ENCODE results near the gene LRRC57. TPM values are rescaled to one million over a fixed set of nuclear protein-coding genes. Genes with fewer than 3 reads are reported as not detected.

Gene LRRC57
- total RNA-seq, 2 donors from 2014 or later, result 13.9 to 15.3 TPM

DNA sequence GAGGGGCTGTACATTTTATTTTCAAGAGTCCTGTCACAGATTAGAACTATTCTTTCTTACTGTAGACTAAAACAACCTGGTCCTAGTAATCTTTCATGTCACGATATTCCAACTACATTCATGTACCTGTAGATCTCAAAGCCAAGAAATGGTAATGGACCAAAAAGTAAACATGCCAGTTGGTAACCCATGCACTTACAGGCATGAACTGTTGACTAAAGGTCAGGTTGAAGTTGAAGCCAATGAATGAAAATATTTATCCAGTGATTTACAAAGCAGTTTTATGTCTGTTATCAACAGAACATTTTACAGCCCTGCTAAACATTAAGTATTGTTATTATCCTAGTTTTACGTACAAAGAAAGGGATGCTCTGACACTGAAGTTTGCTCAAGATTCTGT lies 25.3 kb downstream of the LRRC57 start:
- TF ChIP-seq, protein P1, sequence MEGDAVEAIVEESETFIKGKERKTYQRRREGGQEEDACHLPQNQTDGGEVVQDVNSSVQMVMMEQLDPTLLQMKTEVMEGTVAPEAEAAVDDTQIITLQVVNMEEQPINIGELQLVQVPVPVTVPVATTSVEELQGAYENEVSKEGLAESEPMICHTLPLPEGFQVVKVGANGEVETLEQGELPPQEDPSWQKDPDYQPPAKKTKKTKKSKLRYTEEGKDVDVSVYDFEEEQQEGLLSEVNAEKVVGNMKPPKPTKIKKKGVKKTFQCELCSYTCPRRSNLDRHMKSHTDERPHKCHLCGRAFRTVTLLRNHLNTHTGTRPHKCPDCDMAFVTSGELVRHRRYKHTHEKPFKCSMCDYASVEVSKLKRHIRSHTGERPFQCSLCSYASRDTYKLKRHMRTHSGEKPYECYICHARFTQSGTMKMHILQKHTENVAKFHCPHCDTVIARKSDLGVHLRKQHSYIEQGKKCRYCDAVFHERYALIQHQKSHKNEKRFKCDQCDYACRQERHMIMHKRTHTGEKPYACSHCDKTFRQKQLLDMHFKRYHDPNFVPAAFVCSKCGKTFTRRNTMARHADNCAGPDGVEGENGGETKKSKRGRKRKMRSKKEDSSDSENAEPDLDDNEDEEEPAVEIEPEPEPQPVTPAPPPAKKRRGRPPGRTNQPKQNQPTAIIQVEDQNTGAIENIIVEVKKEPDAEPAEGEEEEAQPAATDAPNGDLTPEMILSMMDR (IDR thresholded peaks at IDR 0.05), result no peak
- no peaks in the 10 kb centered on the region for H3K9me3 ChIP-seq
- DNase-seq (ENCODE audit: low spot score) (no peak), ATAC-seq (ENCODE audit: insufficient number of reproducible peaks, low FRiP score, low read depth) (no peak)
- H3K27me3 ChIP-seq (replicated peaks; ENCODE audit: insufficient read depth), result no peaks in the 10 kb centered on the region
- H3K4me1 ChIP-seq (ENCODE audit: control insufficient read depth in 1 of 2, low read depth in 2 of 2), result no peaks in the 10 kb centered on the region
- H3K27ac ChIP-seq, result no peak overlapping the region
- H3K36me3 ChIP-seq, result peaks cover 24% of the 10 kb centered on the region
- no peak overlapping the region for H3K4me3 ChIP-seq

- no peak for DNase-seq (ENCODE audit: low spot score)
- Histone ChIP-seq H3K9me3 (no peaks in the 10 kb centered on the region), H3K27me3 (replicated peaks; ENCODE audit: insufficient read depth) (no peaks in the 10 kb centered on the region), H3K4me3 (peak overlapping the region; percentile 62), H3K4me1 (ENCODE audit: control insufficient read depth in 1 of 2, low read depth in 2 of 2) (peaks cover 22 to 46% of the 10 kb centered on the region in 2 donors), H3K36me3 (peaks cover 7% of the 10 kb centered on the region), H3K27ac (peak overlapping the region; percentile 72 to 88)
- no peak for ATAC-seq (ENCODE audit: insufficient number of reproducible peaks, low FRiP score, low read depth)
- TF ChIP-seq, protein P1 (IDR thresholded peaks at IDR 0.05), result no peak
Measured at GRCh38 chr15:42511007-42511391, 37.6 kb downstream of the LRRC57 start.

- ATAC-seq (ENCODE audit: insufficient number of reproducible peaks, low FRiP score, low read depth), result no peak
- DNase-seq (ENCODE audit: low spot score), result no peak
Measured at GRCh38 chr15:42510258-42511006, 38.2 kb downstream of the LRRC57 start.

DNA sequence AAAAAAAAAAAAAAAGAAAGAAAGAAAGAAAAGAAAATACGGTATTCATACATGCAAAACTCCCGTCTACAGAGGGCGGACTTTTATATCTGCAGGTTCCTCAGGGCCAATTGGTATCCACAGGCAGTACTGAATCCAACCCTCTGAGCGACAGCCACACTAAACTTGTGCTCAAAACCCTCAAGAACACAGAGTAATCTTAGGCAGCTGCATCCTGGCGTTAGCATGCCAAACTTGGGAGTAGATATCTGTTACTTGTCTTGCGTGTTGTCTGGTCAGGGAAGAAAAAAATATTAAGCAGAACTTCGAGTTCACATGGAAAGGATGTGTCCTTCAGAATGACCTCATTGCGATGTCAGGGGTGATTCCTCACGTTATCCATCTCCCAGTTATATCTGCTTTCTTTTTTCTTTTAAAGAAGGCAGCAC lies 40.3 kb downstream of the LRRC57 start:
- H3K27me3 ChIP-seq (replicated peaks; ENCODE audit: insufficient read depth), result no peaks in the 10 kb centered on the region
- H3K27ac ChIP-seq, result no peak overlapping the region
- ATAC-seq (ENCODE audit: insufficient number of reproducible peaks, low FRiP score, low read depth), result no peak
- H3K4me1 ChIP-seq (ENCODE audit: control insufficient read depth in 1 of 2, low read depth in 2 of 2), result peaks cover 22 to 60% of the 10 kb centered on the region in 2 donors
- H3K4me3 ChIP-seq, result no peak overlapping the region
- DNase-seq (ENCODE audit: low spot score), result no peak
- H3K9me3 ChIP-seq, result no peaks in the 10 kb centered on the region
- H3K36me3 ChIP-seq, result no peaks in the 10 kb centered on the region
- TF ChIP-seq, protein P1 (IDR thresholded peaks at IDR 0.05), result no peak

More at GRCh38 chr15:42510258-42511006, 38.2 kb downstream of the LRRC57 start:
- TF ChIP-seq, protein P1 (IDR thresholded peaks at IDR 0.05), result no peak
- no peaks in the 10 kb centered on the region for H3K27me3 ChIP-seq (replicated peaks; ENCODE audit: insufficient read depth)
- peak overlapping the region; percentile 62 for H3K4me3 ChIP-seq
- peaks cover 22 to 50% of the 10 kb centered on the region in 2 donors for H3K4me1 ChIP-seq (ENCODE audit: control insufficient read depth in 1 of 2, low read depth in 2 of 2)
- H3K36me3 ChIP-seq, result peaks cover 7% of the 10 kb centered on the region
- peak overlapping the region; percentile 72 to 88 for H3K27ac ChIP-seq
- no peaks in the 10 kb centered on the region for H3K9me3 ChIP-seq

DNA sequence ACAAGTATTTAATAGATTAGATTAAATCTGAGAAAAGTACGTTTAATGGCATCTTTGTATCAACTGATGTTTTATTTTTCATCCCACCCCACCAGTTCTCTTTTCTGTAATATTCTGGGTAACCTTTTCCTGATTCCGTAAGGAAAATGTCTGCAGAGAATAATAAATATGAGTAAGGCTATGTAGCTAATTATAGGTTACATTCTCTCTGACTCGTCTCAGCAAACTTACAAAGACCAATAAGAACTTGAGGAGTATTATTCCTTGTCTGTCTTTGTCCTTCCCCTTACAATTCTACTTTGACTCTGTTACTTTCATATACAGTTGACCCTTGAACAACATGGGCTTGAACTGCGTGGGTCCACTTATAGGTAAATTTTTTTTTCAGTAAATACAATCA lies 41.1 kb downstream of the LRRC57 start:
- no peak overlapping the region for H3K4me3 ChIP-seq
- H3K27me3 ChIP-seq (replicated peaks; ENCODE audit: insufficient read depth), result no peaks in the 10 kb centered on the region
- H3K27ac ChIP-seq, result no peak overlapping the region
- H3K4me1 ChIP-seq (ENCODE audit: control insufficient read depth in 1 of 2, low read depth in 2 of 2), result peaks cover 19 to 53% of the 10 kb centered on the region in 2 donors
- TF ChIP-seq, protein P1 (IDR thresholded peaks at IDR 0.05), result no peak
- H3K36me3 ChIP-seq, result no peaks in the 10 kb centered on the region
- DNase-seq (ENCODE audit: low spot score) (no peak), ATAC-seq (ENCODE audit: insufficient number of reproducible peaks, low FRiP score, low read depth) (no peak)
- H3K9me3 ChIP-seq, result no peaks in the 10 kb centered on the region
